Measurements from ENCODE around the gene RAD23A.

The RAD23A gene

GRCh38 chr19:12937093-12937926 lies 8.4 kb upstream of the RAD23A start:
- TF ChIP-seq, protein P1, sequence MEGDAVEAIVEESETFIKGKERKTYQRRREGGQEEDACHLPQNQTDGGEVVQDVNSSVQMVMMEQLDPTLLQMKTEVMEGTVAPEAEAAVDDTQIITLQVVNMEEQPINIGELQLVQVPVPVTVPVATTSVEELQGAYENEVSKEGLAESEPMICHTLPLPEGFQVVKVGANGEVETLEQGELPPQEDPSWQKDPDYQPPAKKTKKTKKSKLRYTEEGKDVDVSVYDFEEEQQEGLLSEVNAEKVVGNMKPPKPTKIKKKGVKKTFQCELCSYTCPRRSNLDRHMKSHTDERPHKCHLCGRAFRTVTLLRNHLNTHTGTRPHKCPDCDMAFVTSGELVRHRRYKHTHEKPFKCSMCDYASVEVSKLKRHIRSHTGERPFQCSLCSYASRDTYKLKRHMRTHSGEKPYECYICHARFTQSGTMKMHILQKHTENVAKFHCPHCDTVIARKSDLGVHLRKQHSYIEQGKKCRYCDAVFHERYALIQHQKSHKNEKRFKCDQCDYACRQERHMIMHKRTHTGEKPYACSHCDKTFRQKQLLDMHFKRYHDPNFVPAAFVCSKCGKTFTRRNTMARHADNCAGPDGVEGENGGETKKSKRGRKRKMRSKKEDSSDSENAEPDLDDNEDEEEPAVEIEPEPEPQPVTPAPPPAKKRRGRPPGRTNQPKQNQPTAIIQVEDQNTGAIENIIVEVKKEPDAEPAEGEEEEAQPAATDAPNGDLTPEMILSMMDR (conservative IDR thresholded peaks at IDR 0.05; ENCODE audit: low read depth): no peak
- H3K27ac ChIP-seq: peak overlapping the region; percentile 87
- CTCF ChIA-PET: interaction anchor here (0.5 kb wide), 1 partner anchor 16 kb away, joined by 3 read pairs; no protein-coding TSS in a partner anchor
- POLR2A ChIA-PET (ENCODE audit: low non-redundant PET): interaction anchor here (0.6 to 0.8 kb wide), 3 partner anchors 9 to 18 kb away, joined by 3 read pairs; partner anchors contain the start of gene SYCE2
- DNase-seq (ENCODE audit: low spot score): no peak

DNA sequence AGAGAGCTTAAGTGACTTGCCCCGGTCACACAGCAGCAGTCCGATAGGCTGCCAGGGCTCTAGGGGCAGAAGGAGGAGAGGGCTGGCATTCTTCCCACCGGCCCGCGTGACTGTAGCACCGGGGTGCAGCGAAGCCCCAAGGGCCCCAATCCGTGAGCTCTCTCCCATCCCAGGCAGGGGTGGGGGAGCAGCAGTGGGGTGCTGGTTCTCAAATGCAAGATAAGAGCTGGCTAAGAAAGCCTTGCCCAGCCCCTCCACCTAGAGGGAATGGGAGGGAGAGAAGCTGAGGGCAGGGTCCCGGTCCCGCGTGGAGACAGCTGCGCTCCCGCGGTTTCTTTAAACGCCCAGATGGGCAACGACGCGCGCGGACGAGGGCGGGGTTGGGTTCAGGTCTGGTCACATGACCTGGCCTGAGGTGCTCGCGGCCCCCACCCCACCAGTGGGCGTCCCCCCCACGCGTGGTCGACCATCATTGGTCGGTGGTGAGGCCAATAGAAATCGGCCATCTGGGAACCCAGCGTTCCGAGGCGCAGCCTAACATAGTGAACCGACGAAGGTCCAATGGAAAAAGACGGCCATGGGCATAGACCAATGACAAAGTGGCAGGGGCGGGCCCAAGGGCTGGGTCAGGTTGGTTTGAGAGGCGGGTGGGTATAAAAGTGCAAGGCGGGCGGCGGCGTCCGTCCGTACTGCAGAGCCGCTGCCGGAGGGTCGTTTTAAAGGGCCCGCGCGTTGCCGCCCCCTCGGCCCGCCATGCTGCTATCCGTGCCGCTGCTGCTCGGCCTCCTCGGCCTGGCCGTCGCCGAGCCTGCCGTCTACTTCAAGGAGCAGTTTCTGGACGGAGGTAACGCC lies 7.5 kb upstream of the RAD23A start, which contains the start of gene CALR:
CALR (plus strand) TSS at position 683 of the 852 bp plus-strand sequence; CDS start at position 754, 71 bp downstream.
- peak; percentile 100 for DNase-seq (ENCODE audit: low spot score)
- TF ChIP-seq, protein P1 (conservative IDR thresholded peaks at IDR 0.05; ENCODE audit: low read depth): no peak
- CTCF ChIA-PET: interaction anchor here (0.5 kb wide), 1 partner anchor 17 kb away, joined by 3 read pairs; no protein-coding TSS in a partner anchor
- POLR2A ChIA-PET (ENCODE audit: low non-redundant PET): interaction anchor here (0.6 to 0.8 kb wide), 4 partner anchors 8 to 19 kb away, joined by 3 to 6 read pairs (median 3); partner anchors contain the start of gene SYCE2
- peak within 1 kb of the TSS; percentile 87 for H3K27ac ChIP-seq

DNA sequence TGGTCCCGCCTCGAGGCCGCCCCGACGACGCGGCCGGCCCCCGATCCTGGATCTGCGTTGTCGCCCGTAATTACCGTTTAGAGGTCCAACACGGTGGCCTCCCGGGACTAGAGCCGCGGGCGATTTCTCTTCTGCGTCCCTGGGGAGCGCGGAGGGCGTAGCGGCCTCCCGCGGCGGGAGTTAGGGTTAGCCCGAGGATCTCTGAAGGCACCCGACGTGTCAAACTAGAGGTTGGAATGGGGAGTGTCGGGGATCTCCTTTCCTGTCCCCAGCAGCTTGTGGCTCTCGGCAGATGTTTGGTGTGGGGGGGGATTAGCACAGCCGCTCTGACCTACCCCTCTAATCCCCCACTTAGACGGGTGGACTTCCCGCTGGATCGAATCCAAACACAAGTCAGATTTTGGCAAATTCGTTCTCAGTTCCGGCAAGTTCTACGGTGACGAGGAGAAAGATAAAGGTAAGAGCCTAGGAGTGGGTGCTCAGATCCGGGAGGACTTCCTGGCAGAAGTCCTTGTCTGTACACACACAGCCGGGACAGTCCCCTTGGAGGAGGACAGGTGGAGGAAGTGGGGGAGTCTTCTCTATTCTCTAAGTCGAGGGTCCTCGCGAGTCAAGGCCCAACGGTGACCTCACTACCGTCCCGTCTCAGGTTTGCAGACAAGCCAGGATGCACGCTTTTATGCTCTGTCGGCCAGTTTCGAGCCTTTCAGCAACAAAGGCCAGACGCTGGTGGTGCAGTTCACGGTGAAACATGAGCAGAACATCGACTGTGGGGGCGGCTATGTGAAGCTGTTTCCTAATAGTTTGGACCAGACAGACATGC lies 6.7 kb upstream of the RAD23A start:
- POLR2A ChIA-PET (ENCODE audit: low non-redundant PET): no interaction called here
- CTCF ChIA-PET: no interaction called here
- no peak for DNase-seq (ENCODE audit: low spot score)

GRCh38 chr19:12939975-12940423 lies 5.7 kb upstream of the RAD23A start:
- TF ChIP-seq, protein P1 (conservative IDR thresholded peaks at IDR 0.05; ENCODE audit: low read depth): no peak
- peak overlapping the region; percentile 96 for H3K27ac ChIP-seq
- ChIA-PET CTCF (no interaction called here), POLR2A (ENCODE audit: low non-redundant PET) (no interaction called here)
- DNase-seq (ENCODE audit: low spot score): no peak

More for the DNA sequence above, 6.7 kb upstream of the RAD23A start:
- TF ChIP-seq, protein P1 (conservative IDR thresholded peaks at IDR 0.05; ENCODE audit: low read depth): no peak
- H3K27ac ChIP-seq: peak overlapping the region; percentile 87

DNA sequence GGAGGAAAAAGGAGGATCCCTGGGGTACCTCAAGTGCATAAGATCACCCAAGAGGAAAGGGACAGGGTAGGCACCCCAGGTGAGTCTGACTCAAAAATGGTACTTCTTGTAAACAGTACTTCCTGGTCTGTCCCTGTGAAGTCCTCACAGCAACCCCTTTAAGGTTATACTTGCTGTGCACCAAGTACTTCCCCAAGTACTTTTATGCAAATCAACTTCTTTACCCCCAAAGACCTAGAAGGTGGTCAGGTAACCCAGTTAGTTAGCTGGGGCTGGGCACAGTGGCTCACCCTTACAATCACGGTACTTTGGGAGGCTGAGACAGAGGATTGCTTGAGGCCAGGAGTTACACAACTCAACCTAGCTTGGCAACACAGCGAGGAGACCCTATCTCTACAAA lies 4.8 kb upstream of the RAD23A start:
- TF ChIP-seq, protein P1 (conservative IDR thresholded peaks at IDR 0.05; ENCODE audit: low read depth): no peak
- ChIA-PET CTCF (no interaction called here), POLR2A (ENCODE audit: low non-redundant PET) (no interaction called here)
- peak overlapping the region; percentile 96 for H3K27ac ChIP-seq
- DNase-seq (ENCODE audit: low spot score): no peak
